Small intestine (tissue), 7 donors: ENCODE data around the gene LRIT2. TPM values are rescaled to one million over a fixed set of nuclear protein-coding genes. Genes with fewer than 3 reads are reported as not detected.

Experiments used
- DNase-seq, 2 donors: peaks; one replicate each; pipeline versions ENCODE4 v3.0.0 to v3.0.0-alpha.2; 2013
- FAIRE-seq: peaks from 2 replicates; lab custom pipeline; 2012; peaks lifted over from hg19 to GRCh38; lab: Jason Lieb, UNC
- H3K27ac ChIP-seq, 3 donors: one replicate each; pipeline ENCODE4 v1.5.1; 2013; ENCODE audit warnings: low read length in 2 of 3, mild to moderate bottlenecking in 2 of 3, control low read depth in 1 of 3, inconsistent platforms in 1 of 3, low read depth in 1 of 3, moderate library complexity in 1 of 3
- H3K27me3 ChIP-seq, 3 donors: one replicate each; pipeline ENCODE4 v1.6.1; 2013; ENCODE audit warnings: low read length in 3 of 3, inconsistent platforms in 1 of 3; ENCODE audit not compliant: control insufficient read depth in 3 of 3, insufficient read depth in 3 of 3
- H3K36me3 ChIP-seq, 3 donors: one replicate each; pipeline ENCODE4 v1.6.1; 2013; ENCODE audit warnings: low read length in 3 of 3, inconsistent platforms in 1 of 3, low read depth in 1 of 3, mild to moderate bottlenecking in 1 of 3, moderate library complexity in 1 of 3; ENCODE audit not compliant: control insufficient read depth in 3 of 3, insufficient read depth in 2 of 3
- H3K4me1 ChIP-seq, 3 donors: one replicate each; pipeline ENCODE4 v1.6.1; 2013; ENCODE audit warnings: low read length in 2 of 3, inconsistent platforms in 1 of 3, low read depth in 1 of 3, mild to moderate bottlenecking in 1 of 3, moderate library complexity in 1 of 3; ENCODE audit not compliant: control insufficient read depth in 3 of 3, insufficient read depth in 2 of 3
- H3K4me3 ChIP-seq, 3 donors: one replicate each; pipeline ENCODE4 v1.5.1; 2013; ENCODE audit warnings: low read length in 3 of 3, control low read depth in 1 of 3, inconsistent platforms in 1 of 3, low read depth in 1 of 3, mild to moderate bottlenecking in 1 of 3, moderate library complexity in 1 of 3
- H3K9me3 ChIP-seq, 2 donors: one replicate each; pipeline ENCODE4 v1.6.1; 2013; ENCODE audit warnings: low read depth in 1 of 2, low read length in 1 of 2; ENCODE audit not compliant: control insufficient read depth in 2 of 2, insufficient read depth in 1 of 2
- WGBS, 3 donors: extraction: QIAGEN DNeasy Blood & Tissue Kit; methylation state at CpG; one replicate each; pipeline ENCODE4 v1.1.7; 2013; 5-methylcytosine and 5-hydroxymethylcytosine counted together
- polyA plus RNA-seq, 4 donors: library from polyadenylated mRNA; stranded (reverse) in 3 of 4; unstranded in 1 of 4; fragments of 200-250 nt in 3 of 4; fragments of 120-200 nt in 1 of 4; gene quantifications; one replicate each; pipeline versions ENCODE4 v1.2.1 to v1.2.3, GENCODE V29; 2013
- donor health status: healthy with polysubstance abuse.
- donor health status: control.
- donor health status: control.
- donor health status: Bipolar disorder and iron deficiency.
- donor health status: healthy.

Gene LRIT2
- polyA plus RNA-seq, 4 donors: 0.25 TPM; not detected in 3

DNA sequence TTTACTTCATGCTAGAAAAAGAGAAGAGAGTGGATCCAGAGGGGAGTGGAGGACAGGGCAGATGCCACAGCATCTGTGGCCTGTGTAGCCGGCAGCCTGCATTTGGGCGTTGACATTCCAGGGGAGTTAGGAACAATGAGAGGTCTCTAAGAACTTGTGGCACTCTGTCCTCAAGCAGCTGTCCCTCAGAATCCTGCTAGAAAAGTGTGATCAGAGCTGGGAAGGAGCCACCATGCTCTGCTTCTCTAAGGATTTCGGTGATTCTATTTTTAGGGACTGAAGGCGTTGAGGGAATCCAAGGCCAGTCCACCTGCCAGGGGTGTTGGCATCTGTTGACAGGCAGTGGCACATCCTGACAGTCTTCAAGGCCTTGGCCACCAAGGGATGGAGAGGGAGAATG lies 7.6 kb downstream of the LRIT2 start:
- WGBS, 3 donors: 85 to 91% (median 87%) methylated on average over 4 of the region's 4 CpGs
- Histone ChIP-seq H3K27me3 (peaks cover 0 to 5% (median 0%) of the 10 kb centered on the region in 3 donors), H3K27ac (no peak overlapping the region), H3K4me1 (no peaks in the 10 kb centered on the region), H3K36me3 (no peaks in the 10 kb centered on the region), H3K9me3 (no peaks in the 10 kb centered on the region), H3K4me3 (no peak overlapping the region)
- FAIRE-seq: no peak
- DNase-seq: no peak

DNA sequence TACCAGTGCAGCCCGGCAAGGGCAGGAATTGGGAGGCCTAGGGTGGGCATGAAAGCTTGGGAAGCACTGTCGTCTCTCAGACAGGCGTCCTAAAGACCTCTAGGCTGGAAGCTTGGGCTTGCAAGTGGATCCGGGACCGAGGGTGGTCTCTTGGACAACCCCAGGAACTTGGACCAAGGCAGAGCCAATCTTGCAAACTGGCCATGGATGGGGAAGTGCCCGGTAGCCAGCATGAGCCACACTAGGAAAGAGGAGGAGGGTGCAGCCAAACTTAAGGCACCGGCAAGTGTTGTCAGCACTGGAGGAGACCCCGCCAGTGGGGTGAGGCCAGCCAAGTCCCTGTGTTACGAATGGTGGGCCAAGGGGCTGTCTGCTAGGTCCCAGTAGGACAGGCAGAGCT lies 8.5 kb downstream of the LRIT2 start:
- no peak for DNase-seq
- WGBS, 3 donors: 86 to 88% (median 87%) methylated on average over 9 of the region's 9 CpGs
- no peaks in the 10 kb centered on the region for H3K9me3 ChIP-seq
- no peak for FAIRE-seq
- no peak overlapping the region for H3K4me3 ChIP-seq
- H3K27me3 ChIP-seq: peaks cover 0 to 5% (median 0%) of the 10 kb centered on the region in 3 donors
- no peaks in the 10 kb centered on the region for H3K36me3 ChIP-seq
- no peak overlapping the region for H3K27ac ChIP-seq
- no peaks in the 10 kb centered on the region for H3K4me1 ChIP-seq

DNA sequence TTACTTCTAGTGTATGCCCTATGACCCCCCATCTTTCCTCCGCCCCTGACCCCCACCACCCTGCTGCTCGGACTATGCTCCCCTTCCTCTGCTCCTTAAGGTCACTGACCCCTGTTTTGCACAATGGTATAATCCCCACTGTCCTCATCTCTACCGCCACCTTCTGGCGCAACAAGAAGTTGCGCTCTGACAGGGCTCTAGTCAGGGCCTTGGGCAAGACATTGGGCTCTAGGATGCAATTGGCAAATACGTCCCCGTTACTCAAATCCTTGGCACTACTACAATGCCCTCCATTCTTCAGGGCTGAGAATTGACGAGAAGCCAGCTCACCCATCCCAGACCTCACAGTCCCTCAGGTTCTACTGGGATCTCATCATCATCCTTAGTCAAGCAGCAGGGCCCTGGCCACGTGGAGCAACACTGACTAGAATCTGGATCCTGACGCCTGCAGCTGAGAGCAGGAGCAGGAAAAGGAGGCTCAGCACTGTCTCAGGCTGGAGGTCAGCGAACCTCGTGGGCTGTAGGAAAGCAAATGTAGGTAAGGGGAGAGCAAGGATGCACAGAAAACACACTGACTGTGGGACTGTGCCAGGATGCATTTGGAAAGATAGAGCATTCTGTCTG lies 10.6 kb downstream of the LRIT2 start:
- Histone ChIP-seq H3K36me3 (no peaks in the 10 kb centered on the region), H3K4me1 (no peaks in the 10 kb centered on the region), H3K27ac (no peak overlapping the region), H3K9me3 (no peaks in the 10 kb centered on the region), H3K4me3 (no peak overlapping the region), H3K27me3 (peaks cover 0 to 5% (median 0%) of the 10 kb centered on the region in 3 donors)
- DNase-seq (peak; percentile 15 to 32), FAIRE-seq (no peak)
- WGBS, 3 donors: 46 to 62% (median 48%) methylated on average over 12 of the region's 12 CpGs

DNA sequence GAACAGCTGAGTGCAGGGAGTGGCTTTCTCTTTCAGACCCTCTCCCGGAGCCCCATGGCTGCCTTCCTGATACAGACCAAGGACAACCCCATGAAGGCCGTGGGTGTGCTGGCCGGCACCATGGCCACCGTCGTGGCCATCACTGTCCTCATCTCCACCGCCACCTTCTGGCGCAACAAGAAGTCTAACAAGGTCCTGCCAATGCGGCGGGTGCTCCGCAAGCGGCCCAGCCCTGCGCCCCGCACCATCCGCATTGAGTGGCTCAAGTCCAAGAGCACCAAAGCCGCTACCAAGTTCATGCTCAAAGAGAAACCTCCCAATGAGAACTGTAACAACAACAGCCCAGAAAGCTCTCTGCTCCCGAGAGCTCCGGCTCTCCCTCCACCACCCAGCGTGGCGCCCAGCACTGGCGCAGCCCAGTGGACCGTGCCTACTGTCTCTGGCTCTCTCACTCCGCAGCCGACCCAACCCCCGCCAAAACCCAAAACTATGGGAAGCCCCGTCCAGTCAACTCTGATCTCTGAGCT lies 11.2 kb downstream of the LRIT2 start:
- Histone ChIP-seq H3K4me3 (no peak overlapping the region), H3K27ac (no peak overlapping the region), H3K4me1 (no peaks in the 10 kb centered on the region), H3K27me3 (peaks cover 0 to 5% (median 0%) of the 10 kb centered on the region in 3 donors), H3K9me3 (no peaks in the 10 kb centered on the region), H3K36me3 (no peaks in the 10 kb centered on the region)
- DNase-seq: no peak
- no peak for FAIRE-seq
- 72 to 87% (median 72%) methylated on average over 24 to 25 of the region's 25 CpGs for WGBS, 3 donors

DNA sequence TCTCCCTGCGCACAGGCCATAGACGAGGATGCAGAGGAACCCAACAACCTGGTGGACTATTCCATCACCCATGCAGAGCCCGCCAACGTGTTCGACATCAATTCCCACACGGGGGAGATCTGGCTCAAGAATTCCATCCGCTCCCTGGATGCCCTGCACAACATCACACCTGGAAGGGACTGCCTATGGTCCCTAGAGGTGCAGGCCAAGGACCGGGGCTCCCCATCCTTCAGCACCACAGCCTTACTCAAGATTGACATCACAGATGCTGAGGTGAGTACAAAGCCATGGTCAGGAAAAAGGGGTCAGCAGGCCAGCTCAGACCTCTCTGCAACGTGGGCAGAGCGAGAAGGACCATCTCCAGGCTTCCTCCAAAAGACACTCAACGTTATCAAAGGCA lies 12.3 kb downstream of the LRIT2 start:
- Histone ChIP-seq H3K4me3 (no peak overlapping the region), H3K4me1 (no peaks in the 10 kb centered on the region), H3K27me3 (peaks cover 0 to 5% (median 0%) of the 10 kb centered on the region in 3 donors), H3K9me3 (no peaks in the 10 kb centered on the region), H3K36me3 (no peaks in the 10 kb centered on the region), H3K27ac (no peak overlapping the region)
- DNase-seq: no peak
- WGBS, 3 donors: 83 to 89% (median 88%) methylated on average over 11 of the region's 11 CpGs
- no peak for FAIRE-seq

DNA sequence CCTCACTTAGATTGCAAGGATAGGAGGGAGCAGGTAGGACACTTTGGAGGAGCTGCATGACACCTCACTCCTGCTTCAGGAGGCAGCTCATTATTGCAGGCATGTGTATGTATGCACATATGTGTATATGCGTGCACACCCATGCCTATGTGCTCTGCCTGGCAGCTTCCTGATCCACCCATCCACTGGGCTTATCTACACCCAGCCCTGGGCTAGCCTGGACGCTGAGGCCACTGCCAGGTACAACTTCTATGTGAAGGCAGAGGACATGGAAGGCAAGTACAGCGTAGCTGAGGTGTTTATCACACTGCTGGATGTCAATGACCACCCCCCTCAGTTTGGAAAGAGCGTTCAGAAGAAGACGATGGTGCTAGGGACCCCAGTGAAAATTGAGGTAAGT lies 13.3 kb downstream of the LRIT2 start:
- FAIRE-seq: no peak
- Histone ChIP-seq H3K27ac (no peak overlapping the region), H3K9me3 (no peaks in the 10 kb centered on the region), H3K36me3 (no peaks in the 10 kb centered on the region), H3K4me3 (no peak overlapping the region), H3K27me3 (peaks cover 0 to 5% (median 0%) of the 10 kb centered on the region in 3 donors), H3K4me1 (no peaks in the 10 kb centered on the region)
- 65 to 72% (median 66%) methylated on average over 5 of the region's 5 CpGs for WGBS, 3 donors
- no peak for DNase-seq

DNA sequence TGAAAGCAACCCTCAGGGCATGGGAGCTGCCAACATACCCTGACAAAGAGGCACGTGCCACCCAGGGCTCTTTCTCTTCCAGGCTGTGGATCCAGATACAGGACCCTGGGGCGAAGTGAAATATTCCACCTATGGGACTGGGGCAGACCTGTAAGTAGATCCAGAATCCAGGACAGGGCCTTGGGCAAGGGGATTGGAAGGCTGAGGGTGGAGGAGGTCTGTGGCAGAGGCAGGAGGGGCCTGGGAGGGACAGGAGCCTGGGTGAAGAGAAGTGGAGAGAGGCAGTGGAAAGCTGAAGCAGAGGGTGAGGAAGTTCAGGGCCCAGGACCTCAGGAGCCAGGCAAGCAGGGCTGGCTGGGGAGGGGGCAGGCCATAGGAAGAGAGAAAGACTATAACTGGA lies 13.8 kb downstream of the LRIT2 start:
- no peaks in the 10 kb centered on the region for H3K9me3 ChIP-seq
- H3K27me3 ChIP-seq: peaks cover 0 to 7% (median 0%) of the 10 kb centered on the region in 3 donors
- FAIRE-seq (no peak), DNase-seq (no peak)
- no peak overlapping the region for H3K4me3 ChIP-seq
- no peak overlapping the region for H3K27ac ChIP-seq
- 67 to 85% (median 71%) methylated on average over 2 of the region's 2 CpGs for WGBS, 3 donors
- H3K36me3 ChIP-seq: no peaks in the 10 kb centered on the region
- H3K4me1 ChIP-seq: no peaks in the 10 kb centered on the region

DNA sequence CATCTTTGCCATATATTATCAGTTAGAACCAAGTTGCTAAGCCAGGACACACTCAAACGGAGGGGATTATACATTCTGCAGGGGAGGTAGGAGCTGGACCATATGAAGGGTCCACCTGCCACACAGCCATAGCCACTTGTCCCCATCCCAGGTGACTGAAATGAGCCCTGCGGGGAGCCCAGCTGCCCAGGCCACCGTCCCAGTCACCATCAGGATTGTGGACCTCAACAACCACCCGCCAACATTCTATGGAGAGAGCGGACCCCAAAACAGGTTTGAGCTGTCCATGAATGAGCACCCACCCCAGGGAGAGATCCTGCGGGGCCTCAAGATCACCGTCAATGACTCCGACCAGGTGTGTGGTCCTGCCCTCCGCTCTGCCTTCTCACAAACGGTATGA lies 17.3 kb downstream of the LRIT2 start:
- no peaks in the 10 kb centered on the region for H3K9me3 ChIP-seq
- H3K27me3 ChIP-seq: peaks cover 0 to 2% (median 0%) of the 10 kb centered on the region in 3 donors
- H3K27ac ChIP-seq: no peak overlapping the region
- WGBS, 3 donors: 86 to 89% (median 88%) methylated on average over 10 of the region's 10 CpGs
- H3K36me3 ChIP-seq: no peaks in the 10 kb centered on the region
- no peaks in the 10 kb centered on the region for H3K4me1 ChIP-seq
- no peak overlapping the region for H3K4me3 ChIP-seq
- no peak for DNase-seq
- FAIRE-seq: no peak
